Keratinocyte (primary cell): ENCODE results near the gene ITGAE.

Experiments used
- EZH2 ChIP-seq: IDR thresholded peaks from one replicate; pipeline ENCODE4 v1.6.1; 2012; ENCODE audit warnings: inconsistent platforms, mild to moderate bottlenecking, low read length, moderate library complexity
- TF ChIP-seq, protein P1 (sequence below), 3 experiments: IDR thresholded peaks in 1 of 3; conservative IDR thresholded peaks in 1 of 3; optimal IDR thresholded peaks in 1 of 3; 2 replicates in 2 of 3; 3 replicates in 1 of 3; pipeline versions ENCODE3 to v1.5.1; 2011; ENCODE audit warnings: low read length in 3 of 3, mild to moderate bottlenecking in 3 of 3, moderate library complexity in 2 of 3, control low read depth in 1 of 3, inconsistent platforms in 1 of 3; ENCODE audit not compliant: insufficient read depth in 2 of 3; ENCODE audit errors: extremely low read depth in 1 of 3

DNA sequence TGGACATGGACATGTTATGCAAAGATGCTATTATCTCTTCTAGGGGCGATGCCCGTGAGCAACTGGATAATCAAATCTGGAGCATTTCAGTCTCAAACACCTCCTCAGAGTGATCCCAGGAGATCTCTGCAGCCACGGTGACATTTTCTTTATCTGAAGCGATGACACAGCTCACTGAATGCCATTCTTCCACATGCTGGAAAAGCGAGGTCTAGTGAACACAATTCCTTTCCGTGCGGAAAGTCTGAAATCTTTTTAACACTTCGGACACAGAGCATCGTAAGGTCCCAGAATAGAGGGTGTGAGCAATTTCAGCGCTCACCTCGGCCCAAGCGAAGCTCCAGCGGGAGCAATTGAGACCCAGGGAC lies 77.8 kb downstream of the ITGAE start:
- TF ChIP-seq, protein P1, sequence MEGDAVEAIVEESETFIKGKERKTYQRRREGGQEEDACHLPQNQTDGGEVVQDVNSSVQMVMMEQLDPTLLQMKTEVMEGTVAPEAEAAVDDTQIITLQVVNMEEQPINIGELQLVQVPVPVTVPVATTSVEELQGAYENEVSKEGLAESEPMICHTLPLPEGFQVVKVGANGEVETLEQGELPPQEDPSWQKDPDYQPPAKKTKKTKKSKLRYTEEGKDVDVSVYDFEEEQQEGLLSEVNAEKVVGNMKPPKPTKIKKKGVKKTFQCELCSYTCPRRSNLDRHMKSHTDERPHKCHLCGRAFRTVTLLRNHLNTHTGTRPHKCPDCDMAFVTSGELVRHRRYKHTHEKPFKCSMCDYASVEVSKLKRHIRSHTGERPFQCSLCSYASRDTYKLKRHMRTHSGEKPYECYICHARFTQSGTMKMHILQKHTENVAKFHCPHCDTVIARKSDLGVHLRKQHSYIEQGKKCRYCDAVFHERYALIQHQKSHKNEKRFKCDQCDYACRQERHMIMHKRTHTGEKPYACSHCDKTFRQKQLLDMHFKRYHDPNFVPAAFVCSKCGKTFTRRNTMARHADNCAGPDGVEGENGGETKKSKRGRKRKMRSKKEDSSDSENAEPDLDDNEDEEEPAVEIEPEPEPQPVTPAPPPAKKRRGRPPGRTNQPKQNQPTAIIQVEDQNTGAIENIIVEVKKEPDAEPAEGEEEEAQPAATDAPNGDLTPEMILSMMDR (optimal IDR thresholded peaks at IDR 0.05 in 1 of 3, IDR thresholded peaks at IDR 0.05 in 1 of 3, conservative IDR thresholded peaks at IDR 0.05 in 1 of 3; ENCODE audit: extremely low read depth in 1 of 3, insufficient read depth in 2 of 3, low read length in 3 of 3): no peak
- TF ChIP-seq EZH2: no peak
